OCI-LY1 (cell line): ENCODE measurements around the gene KCNT2.

Source experiments
- EZH2 ChIP-seq: fragments of 200-600 bp; sonication (generic), shearing (Covaris generic); IDR thresholded peaks from 2 replicates; pipeline ENCODE4 v1.8.0; 2017; ENCODE audit warnings: borderline replicate concordance, mixed run types, mild to moderate bottlenecking, antibody characterized with exemption, low read length, moderate library complexity, mixed read lengths
- TF ChIP-seq, protein P1 (sequence below): fragments of 200-600 bp; sonication (generic), shearing (Covaris generic); IDR thresholded peaks from 2 replicates; pipeline ENCODE4 v1.5.1; 2017; ENCODE audit warnings: mild to moderate bottlenecking, antibody characterized with exemption, low read length, moderate library complexity, mixed read lengths

DNA sequence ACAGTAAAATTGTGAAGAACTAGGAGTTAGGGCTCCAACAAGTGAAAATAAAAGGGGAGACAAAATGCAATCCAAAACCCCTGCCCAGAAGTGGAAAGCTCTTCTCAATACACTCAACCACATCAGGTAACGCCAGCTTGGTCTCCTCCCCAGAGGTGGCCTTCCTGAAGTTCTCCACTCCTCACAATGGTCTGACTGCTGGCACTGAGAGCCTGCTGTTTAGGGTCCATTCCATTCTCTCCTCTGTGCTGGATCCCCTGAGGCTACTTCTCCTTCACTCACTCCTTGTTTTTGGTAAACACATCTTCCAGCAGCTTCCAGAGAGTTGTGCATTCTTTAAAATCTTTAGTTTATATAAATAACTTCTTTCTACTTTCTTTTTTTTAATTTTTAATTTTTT lies 189.5 kb downstream of the KCNT2 start:
- TF ChIP-seq EZH2: no peak
- TF ChIP-seq, protein P1, sequence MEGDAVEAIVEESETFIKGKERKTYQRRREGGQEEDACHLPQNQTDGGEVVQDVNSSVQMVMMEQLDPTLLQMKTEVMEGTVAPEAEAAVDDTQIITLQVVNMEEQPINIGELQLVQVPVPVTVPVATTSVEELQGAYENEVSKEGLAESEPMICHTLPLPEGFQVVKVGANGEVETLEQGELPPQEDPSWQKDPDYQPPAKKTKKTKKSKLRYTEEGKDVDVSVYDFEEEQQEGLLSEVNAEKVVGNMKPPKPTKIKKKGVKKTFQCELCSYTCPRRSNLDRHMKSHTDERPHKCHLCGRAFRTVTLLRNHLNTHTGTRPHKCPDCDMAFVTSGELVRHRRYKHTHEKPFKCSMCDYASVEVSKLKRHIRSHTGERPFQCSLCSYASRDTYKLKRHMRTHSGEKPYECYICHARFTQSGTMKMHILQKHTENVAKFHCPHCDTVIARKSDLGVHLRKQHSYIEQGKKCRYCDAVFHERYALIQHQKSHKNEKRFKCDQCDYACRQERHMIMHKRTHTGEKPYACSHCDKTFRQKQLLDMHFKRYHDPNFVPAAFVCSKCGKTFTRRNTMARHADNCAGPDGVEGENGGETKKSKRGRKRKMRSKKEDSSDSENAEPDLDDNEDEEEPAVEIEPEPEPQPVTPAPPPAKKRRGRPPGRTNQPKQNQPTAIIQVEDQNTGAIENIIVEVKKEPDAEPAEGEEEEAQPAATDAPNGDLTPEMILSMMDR: no peak
